Trophoblast cell (in vitro differentiated cells and primary cell): ENCODE measurements around the gene VAV3.
A peak's percentile ranks its signal among the peaks of the same experiment; 100 is the strongest.
"Not testable (repeated sequence)": the region's sequence is repeated elsewhere in the genome, so short reads cannot be mapped to it uniquely, and the experiment has no call there.

ENCODE experiments used
- DNase-seq, 2 donors: peaks; one replicate each; pipeline ENCODE4 v3.0.0-alpha.2; 2016
- H2AFZ ChIP-seq: 2 replicates; pipeline ENCODE4 v1.6.1; 2013; ENCODE audit warnings: low read length, moderate library complexity, mild to moderate bottlenecking; ENCODE audit not compliant: insufficient read depth, poor library complexity
- H2AK5ac ChIP-seq: 2 replicates; pipeline ENCODE4 v1.6.1; 2013; ENCODE audit warnings: mild to moderate bottlenecking, low read length
- H2BK120ac ChIP-seq: 2 replicates; pipeline ENCODE4 v1.6.1; 2013; ENCODE audit warnings: low read length, mild to moderate bottlenecking, moderate library complexity; ENCODE audit not compliant: insufficient read depth, poor library complexity
- H2BK12ac ChIP-seq: 2 replicates; pipeline ENCODE4 v1.6.1; 2013; ENCODE audit warnings: mild to moderate bottlenecking, low read length, moderate library complexity
- H2BK5ac ChIP-seq: 2 replicates; pipeline ENCODE4 v1.6.1; 2013; ENCODE audit warnings: low read length, low read depth, moderate library complexity, mild to moderate bottlenecking; ENCODE audit not compliant: poor library complexity
- H3K14ac ChIP-seq: 2 replicates; pipeline ENCODE4 v1.6.1; 2013; ENCODE audit warnings: mild to moderate bottlenecking, low read length
- H3K18ac ChIP-seq: 2 replicates; pipeline ENCODE4 v1.6.1; 2013; ENCODE audit warnings: mild to moderate bottlenecking, low read length
- H3K23ac ChIP-seq: 2 replicates; pipeline ENCODE4 v1.6.1; 2013; ENCODE audit warnings: low read length
- H3K27ac ChIP-seq: 2 replicates; pipeline ENCODE4 v1.5.1; 2013; ENCODE audit warnings: low read depth, mild to moderate bottlenecking, inconsistent platforms, low read length, moderate library complexity
- H3K27me3 ChIP-seq: 2 replicates; pipeline ENCODE4 v1.6.1; 2013; ENCODE audit warnings: inconsistent platforms, mild to moderate bottlenecking, low read length, moderate library complexity; ENCODE audit not compliant: insufficient read depth
- H3K36me3 ChIP-seq, 2 experiments: 1 replicate in 1 of 2; 2 replicates in 1 of 2; pipeline ENCODE4 v1.6.1; 2013; ENCODE audit warnings: low read length in 2 of 2, mild to moderate bottlenecking in 2 of 2, moderate library complexity in 1 of 2; ENCODE audit not compliant: insufficient read depth in 2 of 2, control insufficient read depth in 1 of 2
- H3K4ac ChIP-seq: 2 replicates; pipeline ENCODE4 v1.6.1; 2013; ENCODE audit warnings: low read depth, mild to moderate bottlenecking, low read length, moderate library complexity
- H3K4me1 ChIP-seq, 2 experiments: 1 replicate in 1 of 2; 2 replicates in 1 of 2; pipeline ENCODE4 v1.6.1; 2013; ENCODE audit warnings: low read length in 2 of 2, mild to moderate bottlenecking in 2 of 2, moderate library complexity in 1 of 2; ENCODE audit not compliant: insufficient read depth in 2 of 2, control insufficient read depth in 1 of 2
- H3K4me2 ChIP-seq: 2 replicates; pipeline ENCODE4 v1.6.1; 2013; ENCODE audit warnings: inconsistent platforms, mild to moderate bottlenecking, low read length, moderate library complexity
- H3K4me3 ChIP-seq: 2 replicates; pipeline ENCODE4 v1.5.1; 2013; ENCODE audit warnings: mild to moderate bottlenecking, low read depth, low read length, inconsistent platforms
- H3K79me1 ChIP-seq: one replicate; pipeline ENCODE4 v1.6.1; 2013; ENCODE audit warnings: low read length
- H3K79me2 ChIP-seq: 2 replicates; pipeline ENCODE4 v1.6.1; 2013; ENCODE audit warnings: low read length, mild to moderate bottlenecking; ENCODE audit not compliant: control insufficient read depth, insufficient read depth, poor library complexity
- H3K9ac ChIP-seq: 2 replicates; pipeline ENCODE4 v1.6.1; 2013; ENCODE audit warnings: mild to moderate bottlenecking, low read length
- H3K9me3 ChIP-seq: 2 replicates; pipeline ENCODE4 v1.6.1; 2013; ENCODE audit warnings: low read depth, mild to moderate bottlenecking, control low read depth, inconsistent platforms, low read length; ENCODE audit not compliant: insufficient read depth
- H4K12ac ChIP-seq: 2 replicates; pipeline ENCODE4 v1.6.1; 2013; ENCODE audit warnings: low read depth, mild to moderate bottlenecking, low read length, moderate library complexity
- H4K8ac ChIP-seq: 2 replicates; pipeline ENCODE4 v1.6.1; 2013; ENCODE audit warnings: low read depth, mild to moderate bottlenecking, low read length, moderate library complexity
- H4K91ac ChIP-seq: one replicate; pipeline ENCODE4 v1.6.1; 2013; ENCODE audit warnings: low read depth, mild to moderate bottlenecking, low read length, moderate library complexity
- WGBS: extraction: QIAGEN DNeasy Blood & Tissue Kit; methylation state at CpG from one replicate; pipeline ENCODE4 v1.1.7; 2013; ENCODE audit warnings: missing lambda C conversion rate; ENCODE audit not compliant: insufficient read length, insufficient coverage; ENCODE audit errors: extremely low coverage; 5-methylcytosine and 5-hydroxymethylcytosine counted together

VAV3 gene

GRCh38 chr1:107704911-107705310 lies 260.1 kb downstream of the VAV3 start:
- DNase-seq, result peak in 1 of 2 donors; percentile 40
- H3K4me3 ChIP-seq, result no peak overlapping the region
- H3K23ac ChIP-seq, result no peak overlapping the region
- H3K9me3 ChIP-seq, result no peaks in the 10 kb centered on the region
- no peak overlapping the region for H2BK5ac ChIP-seq
- H4K91ac ChIP-seq, result no peak overlapping the region
- no peak overlapping the region for H2AFZ ChIP-seq
- no peaks in the 10 kb centered on the region for H3K27me3 ChIP-seq
- H3K14ac ChIP-seq, result no peak overlapping the region
- H3K36me3 ChIP-seq, result no peaks in the 10 kb centered on the region
- WGBS, result no CpG with 5 or more reads among the region's 2 CpGs
- no peak overlapping the region for H2AK5ac ChIP-seq
- no peak overlapping the region for H2BK12ac ChIP-seq
- H2BK120ac ChIP-seq, result no peak overlapping the region
- H3K18ac ChIP-seq, result no peak overlapping the region
- H3K4ac ChIP-seq, result no peak overlapping the region
- no peak overlapping the region for H3K9ac ChIP-seq
- H4K8ac ChIP-seq, result no peak overlapping the region
- no peak overlapping the region for H3K27ac ChIP-seq
- H4K12ac ChIP-seq, result no peak overlapping the region
- no peaks in the 10 kb centered on the region for H3K79me1 ChIP-seq
- H3K79me2 ChIP-seq, result no peaks in the 10 kb centered on the region
- H3K4me2 ChIP-seq, result no peak overlapping the region
- no peaks in the 10 kb centered on the region for H3K4me1 ChIP-seq

DNA sequence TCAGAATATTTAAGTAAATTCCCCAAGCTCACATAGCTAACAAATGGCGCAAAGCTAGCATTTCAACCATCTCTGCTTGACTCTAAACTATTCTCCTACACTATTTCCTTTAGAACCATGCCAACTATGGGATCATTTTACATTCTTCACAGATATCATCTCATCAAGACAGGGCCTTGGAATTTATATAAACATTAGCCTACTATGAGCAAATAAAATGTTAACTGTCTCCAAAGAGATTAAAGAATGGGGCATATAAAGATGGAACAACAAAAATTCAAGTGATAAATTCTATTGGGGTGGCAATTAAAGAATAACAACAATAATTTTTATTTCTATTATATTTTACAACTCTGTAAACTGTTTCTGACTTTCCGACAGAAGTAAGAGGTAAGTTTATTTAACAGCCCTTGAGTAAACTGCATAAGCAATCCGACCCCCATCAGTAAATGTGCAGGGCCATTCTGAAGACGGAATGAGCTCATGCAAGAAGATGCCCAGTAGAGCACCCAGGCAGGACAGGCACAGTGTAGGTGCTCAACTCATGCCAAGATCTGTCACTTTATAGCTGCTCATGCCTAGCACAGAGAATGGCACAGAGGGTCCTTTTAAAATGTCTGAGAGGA lies 261.9 kb downstream of the VAV3 start:
- Histone ChIP-seq H2BK120ac (no peak overlapping the region), H3K14ac (no peak overlapping the region), H2AK5ac (no peak overlapping the region), H2BK5ac (no peak overlapping the region), H3K79me2 (no peaks in the 10 kb centered on the region), H3K9ac (no peak overlapping the region), H3K79me1 (no peaks in the 10 kb centered on the region), H3K4ac (no peak overlapping the region), H3K23ac (no peak overlapping the region), H3K18ac (no peak overlapping the region), H3K4me3 (no peak overlapping the region), H4K91ac (no peak overlapping the region), H3K27me3 (no peaks in the 10 kb centered on the region), H3K4me1 (no peaks in the 10 kb centered on the region), H3K4me2 (no peak overlapping the region), H3K9me3 (no peaks in the 10 kb centered on the region), H3K27ac (no peak overlapping the region), H2BK12ac (no peak overlapping the region), H4K12ac (no peak overlapping the region), H2AFZ (no peak overlapping the region), H4K8ac (no peak overlapping the region), H3K36me3 (no peaks in the 10 kb centered on the region)
- no CpG with 5 or more reads among the region's 4 CpGs for WGBS
- DNase-seq, result no peak

GRCh38 chr1:107700651-107701050 lies 264.3 kb downstream of the VAV3 start:
- DNase-seq, H3K27ac ChIP-seq, H4K12ac ChIP-seq, H3K9me3 ChIP-seq, H3K9ac ChIP-seq, H3K18ac ChIP-seq, H2BK12ac ChIP-seq, H2AFZ ChIP-seq, H2BK5ac ChIP-seq, H4K91ac ChIP-seq, H3K4me3 ChIP-seq, H3K36me3 ChIP-seq, H2BK120ac ChIP-seq, H3K4me1 ChIP-seq, H3K4ac ChIP-seq, H3K27me3 ChIP-seq, H2AK5ac ChIP-seq, H4K8ac ChIP-seq, H3K79me1 ChIP-seq, H3K79me2 ChIP-seq, H3K14ac ChIP-seq, H3K23ac ChIP-seq, H3K4me2 ChIP-seq: not testable (repeated sequence)
- no CpG with 5 or more reads among the region's 3 CpGs for WGBS

DNA sequence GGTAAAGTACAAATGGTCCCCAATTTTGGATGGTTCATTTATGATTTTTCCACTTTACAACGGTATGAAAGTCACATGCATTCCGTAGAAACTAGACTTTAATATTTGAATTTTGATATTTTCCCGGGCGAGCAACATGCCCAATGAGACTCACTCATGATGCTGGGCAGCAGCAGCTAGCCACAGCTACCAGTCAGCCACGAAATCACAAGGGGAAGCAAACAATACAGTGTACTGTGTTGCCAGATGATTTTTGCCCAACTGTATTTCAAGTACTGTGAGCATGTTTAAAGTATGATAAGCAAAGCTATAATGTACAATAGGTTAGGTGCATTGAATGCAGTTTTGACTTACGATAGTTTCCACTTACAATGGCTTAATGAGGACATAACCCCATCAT lies 266.8 kb downstream of the VAV3 start:
- Histone ChIP-seq H3K27ac (no peak overlapping the region), H3K4me3 (no peak overlapping the region), H3K23ac (no peak overlapping the region), H3K4me1 (no peaks in the 10 kb centered on the region), H3K79me1 (no peaks in the 10 kb centered on the region), H3K27me3 (no peaks in the 10 kb centered on the region), H3K4ac (no peak overlapping the region), H3K14ac (no peak overlapping the region), H3K9me3 (no peaks in the 10 kb centered on the region), H3K36me3 (no peaks in the 10 kb centered on the region), H2BK5ac (no peak overlapping the region), H3K18ac (no peak overlapping the region), H4K8ac (no peak overlapping the region), H3K9ac (no peak overlapping the region), H2BK120ac (no peak overlapping the region), H2BK12ac (no peak overlapping the region), H2AFZ (no peak overlapping the region), H3K4me2 (no peak overlapping the region), H4K91ac (no peak overlapping the region), H2AK5ac (no peak overlapping the region), H4K12ac (no peak overlapping the region), H3K79me2 (no peaks in the 10 kb centered on the region)
- no peak for DNase-seq
- WGBS, result no CpG with 5 or more reads among the region's 6 CpGs
